Thoracic aorta (tissue), 2 donors: ENCODE measurements around the gene BSDC1. TPM values are rescaled to one million over a fixed set of nuclear protein-coding genes. Genes with fewer than 3 reads are reported as not detected.

ENCODE experiments used
- ATAC-seq: fragments of 150-250 bp; one replicate; pipeline ENCODE4 v1.8.0; 2017; ENCODE audit warnings: low read depth; ENCODE audit not compliant: insufficient number of reproducible peaks, low FRiP score
- DNase-seq: peaks from one replicate; pipeline ENCODE4 v3.0.0-alpha.2; 2020; ENCODE audit warnings: low spot score
- H3K27ac ChIP-seq, 2 donors: fragments of 200-600 bp; sonication (generic); 1 replicate in 1 of 2; 2 replicates in 1 of 2; pipeline ENCODE4 v1.5.1; 2016; ENCODE audit warnings: mild to moderate bottlenecking in 2 of 2, moderate library complexity in 2 of 2
- H3K27me3 ChIP-seq: fragments of 200-600 bp; sonication (generic); replicated peaks from 2 replicates; pipeline ENCODE4 v1.6.0; 2016; ENCODE audit warnings: mild to moderate bottlenecking; ENCODE audit not compliant: insufficient read depth
- H3K36me3 ChIP-seq: fragments of 200-600 bp; sonication (generic); one replicate; pipeline ENCODE4 v1.5.1; 2016
- H3K4me1 ChIP-seq, 2 donors: fragments of 200-600 bp; sonication (generic); 1 replicate in 1 of 2; 2 replicates in 1 of 2; pipeline versions ENCODE4 v1.5.1 to v1.6.0; 2016; ENCODE audit warnings: low read depth in 2 of 2, mild to moderate bottlenecking in 1 of 2; ENCODE audit not compliant: control insufficient read depth in 1 of 2
- H3K4me3 ChIP-seq: fragments of 200-600 bp; sonication (generic); 2 replicates; pipeline ENCODE4 v1.5.1; 2016; ENCODE audit warnings: mild to moderate bottlenecking
- H3K9me3 ChIP-seq: fragments of 200-600 bp; sonication (generic); 2 replicates; pipeline ENCODE4 v1.5.1; 2016
- total RNA-seq, 2 donors: library from RNA; depleted of rRNA; stranded (reverse); fragments of >200 nt; gene quantifications; one replicate each; pipeline versions ENCODE4 v1.1.0 to v1.2.3, GENCODE V29; 2016
- TF ChIP-seq, protein P1 (sequence below): fragments of 200-600 bp; sonication (generic); IDR thresholded peaks from one replicate; pipeline ENCODE4 v1.5.1; 2019; ENCODE audit warnings: antibody characterized with exemption

Gene BSDC1
- total RNA-seq, 2 donors from 2014 or later = 70.8 to 84.9 TPM

GRCh38 chr1:32372149-32372756 lies 22.0 kb downstream of the BSDC1 start:
- H3K27ac ChIP-seq = no peak overlapping the region
- no peaks in the 10 kb centered on the region for H3K4me1 ChIP-seq
- DNase-seq (no peak), ATAC-seq (no peak)
- TF ChIP-seq, protein P1, sequence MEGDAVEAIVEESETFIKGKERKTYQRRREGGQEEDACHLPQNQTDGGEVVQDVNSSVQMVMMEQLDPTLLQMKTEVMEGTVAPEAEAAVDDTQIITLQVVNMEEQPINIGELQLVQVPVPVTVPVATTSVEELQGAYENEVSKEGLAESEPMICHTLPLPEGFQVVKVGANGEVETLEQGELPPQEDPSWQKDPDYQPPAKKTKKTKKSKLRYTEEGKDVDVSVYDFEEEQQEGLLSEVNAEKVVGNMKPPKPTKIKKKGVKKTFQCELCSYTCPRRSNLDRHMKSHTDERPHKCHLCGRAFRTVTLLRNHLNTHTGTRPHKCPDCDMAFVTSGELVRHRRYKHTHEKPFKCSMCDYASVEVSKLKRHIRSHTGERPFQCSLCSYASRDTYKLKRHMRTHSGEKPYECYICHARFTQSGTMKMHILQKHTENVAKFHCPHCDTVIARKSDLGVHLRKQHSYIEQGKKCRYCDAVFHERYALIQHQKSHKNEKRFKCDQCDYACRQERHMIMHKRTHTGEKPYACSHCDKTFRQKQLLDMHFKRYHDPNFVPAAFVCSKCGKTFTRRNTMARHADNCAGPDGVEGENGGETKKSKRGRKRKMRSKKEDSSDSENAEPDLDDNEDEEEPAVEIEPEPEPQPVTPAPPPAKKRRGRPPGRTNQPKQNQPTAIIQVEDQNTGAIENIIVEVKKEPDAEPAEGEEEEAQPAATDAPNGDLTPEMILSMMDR = no peak
- no peaks in the 10 kb centered on the region for H3K9me3 ChIP-seq
- H3K4me3 ChIP-seq = no peak overlapping the region
- no peaks in the 10 kb centered on the region for H3K27me3 ChIP-seq
- peaks cover 77% of the 10 kb centered on the region for H3K36me3 ChIP-seq

DNA sequence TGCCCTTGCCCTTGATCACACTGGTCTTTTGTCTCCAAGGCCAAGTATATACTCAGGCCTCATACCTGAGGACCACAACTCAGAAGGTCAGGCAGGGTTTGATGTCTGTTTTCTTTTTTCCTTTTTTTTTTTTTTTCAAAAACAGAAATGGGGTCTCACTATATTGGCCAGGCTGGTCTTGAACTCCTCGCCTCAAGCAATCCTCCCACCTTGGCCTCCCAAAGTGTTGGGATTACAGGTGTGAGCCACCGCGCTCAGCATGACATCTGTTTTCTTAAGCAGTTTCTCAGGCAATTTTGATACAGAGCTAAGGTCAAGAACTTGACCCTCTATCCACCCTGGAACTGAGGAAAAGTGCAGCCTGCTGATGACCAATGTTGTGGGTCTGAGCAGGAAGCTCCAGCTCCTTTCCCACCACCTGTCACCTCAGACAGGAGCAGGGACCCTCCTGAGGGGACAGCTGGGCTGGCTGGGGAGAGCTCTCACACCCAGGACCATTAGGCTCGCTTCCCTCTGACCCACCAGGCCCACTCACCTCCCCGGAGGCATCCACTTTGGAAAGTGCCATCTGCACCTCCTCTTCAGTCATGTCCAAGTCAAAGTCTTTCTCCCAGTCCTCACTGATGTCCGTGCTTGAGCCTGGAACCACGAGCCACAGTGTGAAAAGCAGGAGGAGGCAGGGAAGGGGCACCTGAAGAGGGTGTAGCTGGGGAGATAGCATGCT lies 26.2 kb downstream of the BSDC1 start:
- Histone ChIP-seq H3K27me3 (no peaks in the 10 kb centered on the region), H3K27ac (no peak overlapping the region), H3K36me3 (peaks cover 56% of the 10 kb centered on the region), H3K4me1 (no peaks in the 10 kb centered on the region), H3K9me3 (no peaks in the 10 kb centered on the region), H3K4me3 (no peak overlapping the region)
- ATAC-seq (no peak), DNase-seq (no peak)
- TF ChIP-seq, protein P1 = no peak

DNA sequence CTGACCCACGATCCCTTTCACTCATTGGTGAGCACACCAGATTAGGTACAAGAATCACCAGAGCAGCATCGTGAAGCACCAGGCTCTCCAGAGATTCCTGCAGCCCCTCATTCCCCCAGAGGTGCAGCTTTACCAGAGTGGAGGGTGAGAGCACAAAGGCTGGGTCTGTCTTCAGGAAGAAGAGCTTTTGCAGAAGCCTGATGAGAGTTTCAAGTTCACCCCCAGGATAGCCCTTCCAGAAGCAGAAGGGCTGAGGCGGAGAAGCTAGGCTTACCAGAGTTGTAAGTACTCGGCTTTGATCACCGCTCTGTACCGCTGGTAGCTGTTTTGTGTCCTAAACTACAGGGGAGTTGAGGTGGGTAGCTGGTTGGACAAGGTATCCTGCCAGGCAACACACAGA lies 28.8 kb downstream of the BSDC1 start:
- Histone ChIP-seq H3K27me3 (no peaks in the 10 kb centered on the region), H3K36me3 (peaks cover 42% of the 10 kb centered on the region)

DNA sequence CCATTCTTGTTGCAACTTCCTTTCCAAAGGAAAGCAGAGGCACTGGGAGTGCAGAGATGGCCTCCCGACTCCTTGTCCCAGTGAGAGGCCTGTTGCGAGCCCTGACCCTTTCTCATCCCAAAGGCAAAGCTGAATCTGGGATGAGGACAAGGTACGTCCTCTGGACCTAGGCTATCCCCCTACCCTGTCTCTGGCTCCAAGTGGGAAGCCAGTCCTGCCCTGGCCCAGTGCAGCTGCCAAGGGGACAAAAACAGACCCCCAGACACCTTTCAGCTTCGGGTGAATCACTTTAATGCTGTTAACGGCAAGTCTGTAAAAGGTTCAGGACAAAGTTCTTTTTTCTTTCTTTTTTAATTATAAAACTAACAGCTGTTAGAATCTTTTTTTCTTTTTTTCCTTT lies 29.4 kb downstream of the BSDC1 start:
- Histone ChIP-seq H3K27me3 (no peaks in the 10 kb centered on the region), H3K27ac (no peak overlapping the region), H3K9me3 (no peaks in the 10 kb centered on the region), H3K4me1 (peaks cover 3 to 14% of the 10 kb centered on the region in 2 donors), H3K4me3 (no peak overlapping the region), H3K36me3 (peaks cover 40% of the 10 kb centered on the region)
- ATAC-seq (no peak), DNase-seq (no peak)
- TF ChIP-seq, protein P1 = no peak

More for the DNA sequence above, 28.8 kb downstream of the BSDC1 start:
- Histone ChIP-seq H3K27ac (no peak overlapping the region), H3K4me3 (no peak overlapping the region), H3K4me1 (peaks cover 3 to 14% of the 10 kb centered on the region in 2 donors), H3K9me3 (no peaks in the 10 kb centered on the region)
- TF ChIP-seq, protein P1 = no peak
- ATAC-seq (no peak), DNase-seq (no peak)

DNA sequence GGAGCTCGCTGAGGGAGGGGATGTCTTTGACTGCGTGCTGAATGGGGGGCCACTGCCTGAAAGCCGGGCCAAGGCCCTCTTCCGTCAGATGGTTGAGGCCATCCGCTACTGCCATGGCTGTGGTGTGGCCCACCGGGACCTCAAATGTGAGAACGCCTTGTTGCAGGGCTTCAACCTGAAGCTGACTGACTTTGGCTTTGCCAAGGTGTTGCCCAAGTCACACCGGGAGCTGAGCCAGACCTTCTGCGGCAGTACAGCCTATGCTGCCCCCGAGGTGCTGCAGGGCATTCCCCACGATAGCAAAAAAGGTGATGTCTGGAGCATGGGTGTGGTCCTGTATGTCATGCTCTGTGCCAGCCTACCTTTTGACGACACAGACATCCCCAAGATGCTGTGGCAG lies 30.5 kb downstream of the BSDC1 start:
- TF ChIP-seq, protein P1 = no peak
- Histone ChIP-seq H3K9me3 (no peaks in the 10 kb centered on the region), H3K27ac (no peak overlapping the region), H3K27me3 (no peaks in the 10 kb centered on the region), H3K36me3 (peaks cover 31% of the 10 kb centered on the region), H3K4me3 (no peak overlapping the region), H3K4me1 (peaks cover 3 to 14% of the 10 kb centered on the region in 2 donors)
- DNase-seq (no peak), ATAC-seq (no peak)
